Measurements from ENCODE around the gene DYNC1LI2.
"Not testable (repeated sequence)": the region's sequence is repeated elsewhere in the genome, so short reads cannot be mapped to it uniquely, and the experiment has no call there.

The DYNC1LI2 gene

DNA sequence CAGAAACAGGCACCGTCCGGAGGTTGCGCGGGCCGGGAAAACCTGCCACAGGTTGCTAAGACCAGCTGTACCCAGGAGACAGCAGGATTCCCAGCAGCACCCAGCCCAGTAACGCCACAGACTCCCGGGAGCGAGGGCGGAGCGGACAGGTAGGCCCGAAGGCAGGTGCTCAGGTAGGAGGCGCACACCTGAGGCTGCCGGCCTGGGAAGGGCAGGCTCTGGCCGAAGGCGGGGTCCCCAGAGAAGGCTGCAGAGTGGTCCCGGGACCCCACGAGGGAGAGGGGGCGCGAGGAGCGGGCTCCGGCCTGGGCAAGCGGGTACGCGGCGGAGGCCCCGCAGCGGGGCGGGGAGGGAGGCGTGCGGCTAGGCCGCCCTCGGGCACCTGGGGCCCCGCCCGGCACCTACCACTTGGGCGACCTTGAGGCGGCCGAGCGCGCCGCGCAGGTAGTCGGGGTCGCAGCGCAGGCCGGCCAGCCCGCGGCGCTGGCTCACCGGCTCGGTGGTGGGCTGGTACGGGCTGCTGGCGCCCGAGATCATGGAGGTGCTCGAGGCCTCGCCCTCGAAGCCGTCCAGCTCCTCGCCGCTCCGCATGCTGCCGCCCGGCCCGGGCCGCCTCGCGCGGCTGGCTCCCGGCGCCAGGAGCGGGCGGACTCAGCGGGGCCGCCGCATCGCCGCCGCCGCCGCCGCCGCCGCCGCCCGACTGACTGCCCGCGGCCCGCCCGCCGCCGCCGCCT lies 55.3 kb downstream of the DYNC1LI2 start:
- peak; percentile 54 for DNase-seq

DNA sequence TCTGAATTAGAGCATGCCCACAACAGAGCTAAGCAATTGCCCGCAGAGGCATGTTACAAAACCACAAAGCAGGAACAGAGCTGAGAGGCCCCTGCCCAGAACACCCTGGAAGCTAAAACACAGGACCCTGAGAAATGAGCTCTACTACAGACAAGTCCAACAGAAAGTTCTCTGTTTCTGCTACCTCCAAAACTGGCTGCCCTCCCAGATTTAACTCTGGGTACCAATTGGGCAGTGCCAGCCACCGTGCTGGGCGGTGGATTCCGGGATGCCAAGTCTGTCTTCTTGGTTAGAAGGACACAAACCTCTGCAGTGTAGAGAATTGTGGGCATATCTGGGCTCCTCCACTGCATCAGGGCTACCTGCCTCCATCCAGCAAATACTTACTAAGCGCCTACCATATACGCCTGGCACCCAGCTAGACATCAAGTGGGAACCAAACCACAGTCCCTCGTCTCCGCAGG lies 55.9 kb downstream of the DYNC1LI2 start:
- no peak for DNase-seq

DNA sequence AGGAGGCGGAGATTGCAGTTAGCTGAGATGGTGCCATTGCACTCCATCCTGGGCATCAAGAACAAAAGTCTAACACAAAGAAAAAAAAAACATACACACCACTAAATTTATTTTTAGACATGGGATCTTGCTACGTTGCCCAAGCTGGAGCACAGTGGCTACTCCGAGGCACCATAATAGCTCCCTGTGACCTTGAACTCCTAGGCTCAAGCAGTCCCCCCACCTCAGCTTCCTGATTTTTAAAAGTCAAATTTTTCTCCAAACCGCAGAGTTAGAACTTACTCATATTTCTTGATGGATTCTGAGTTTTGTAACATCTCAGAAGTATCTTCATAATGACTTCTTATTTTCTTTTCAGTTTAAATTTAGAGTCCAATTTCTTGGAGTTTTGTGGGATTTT lies 58.3 kb downstream of the DYNC1LI2 start:
- no peak for DNase-seq

DNA sequence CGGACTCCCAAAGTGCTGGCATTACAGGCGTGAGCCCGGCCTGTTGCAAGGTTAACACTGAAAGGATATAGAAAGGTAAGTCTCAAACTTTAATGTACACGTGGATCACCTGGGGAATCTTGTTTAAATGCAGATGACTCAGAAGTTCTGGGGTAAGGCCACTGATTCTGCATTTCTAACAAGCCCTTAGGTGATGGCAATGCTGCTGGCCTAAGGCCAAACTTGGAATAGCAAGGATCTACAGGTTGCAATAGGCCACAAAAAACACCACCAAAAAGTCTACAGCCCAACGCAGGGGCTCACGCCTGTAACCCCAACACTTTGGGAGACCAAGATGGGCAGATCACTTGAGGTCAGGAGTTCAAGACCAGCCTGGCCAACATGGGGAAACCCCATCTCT lies 59.1 kb downstream of the DYNC1LI2 start:
- no peak for DNase-seq

DNA sequence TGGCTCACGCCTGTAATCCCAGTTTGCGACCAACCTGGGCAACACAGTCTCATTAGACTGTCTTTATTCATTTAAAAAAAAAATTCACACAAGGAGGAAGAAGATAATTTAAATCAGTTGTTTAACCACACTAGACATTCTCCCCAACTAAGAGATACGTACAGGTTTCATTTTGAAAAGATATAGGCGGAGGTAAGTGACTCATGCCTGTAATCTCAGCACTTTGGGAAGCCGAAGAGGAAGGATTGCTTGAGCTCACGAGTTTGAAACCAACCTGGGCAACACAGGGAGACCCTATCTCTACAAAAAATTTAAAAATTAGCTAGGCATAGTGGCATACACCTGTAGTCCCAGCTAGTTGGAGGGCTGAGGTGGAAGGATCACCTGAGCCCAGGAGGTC lies 60.2 kb downstream of the DYNC1LI2 start:
- no peak for DNase-seq

DNA sequence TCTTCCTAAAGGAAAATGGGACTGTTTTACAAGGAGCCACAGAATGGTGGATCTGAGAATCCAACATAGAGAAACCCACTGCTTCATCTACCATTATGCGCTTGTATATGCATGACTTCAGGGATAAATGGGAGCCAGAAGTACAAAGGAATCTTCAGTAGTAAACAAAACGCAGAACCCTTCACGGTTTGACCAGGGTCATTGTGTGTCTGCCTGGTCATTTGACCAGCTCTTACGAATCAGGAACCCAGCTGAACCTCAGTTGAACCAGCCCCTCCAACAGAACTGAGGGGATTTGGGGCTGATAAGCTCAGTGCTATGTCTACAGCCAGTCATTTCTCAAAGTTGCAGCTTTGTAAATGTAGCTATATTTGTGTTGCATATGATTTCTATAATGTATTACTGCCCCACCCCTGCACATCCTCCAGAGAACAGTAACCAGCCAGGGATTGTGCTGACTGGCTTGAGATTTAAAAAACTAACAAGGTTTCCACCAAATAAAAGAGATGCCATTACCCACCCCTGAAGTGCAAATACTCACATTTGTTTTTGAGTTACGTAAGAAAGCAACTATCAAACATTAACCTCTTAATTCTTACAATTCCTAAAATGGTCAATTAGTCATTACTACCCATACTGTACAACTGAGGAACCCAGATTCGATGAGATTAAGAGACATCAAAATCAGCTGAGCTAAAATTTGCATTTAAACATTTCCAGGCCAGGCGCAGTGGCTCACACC lies 61.1 kb downstream of the DYNC1LI2 start:
- no peak for DNase-seq

DNA sequence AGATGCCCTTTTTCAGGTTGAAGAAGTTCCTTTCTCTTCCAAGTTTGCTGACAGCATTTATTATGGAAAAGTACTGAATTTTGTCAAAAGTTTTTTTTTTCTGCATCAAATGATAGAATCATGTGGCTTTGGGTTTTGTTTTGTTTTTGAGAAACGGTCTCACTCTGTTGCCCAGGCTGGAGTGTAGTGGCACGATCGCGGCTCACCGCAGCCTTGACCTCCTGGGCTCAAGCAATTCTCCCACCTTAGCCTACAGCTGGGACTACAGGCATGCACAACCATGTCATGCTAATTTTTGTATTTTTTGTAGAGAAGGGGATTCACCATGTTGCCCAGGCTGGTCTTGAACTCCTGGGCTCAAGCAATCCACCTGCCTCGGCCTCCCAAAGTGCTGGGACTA lies 62.1 kb downstream of the DYNC1LI2 start:
- DNase-seq = no peak

DNA sequence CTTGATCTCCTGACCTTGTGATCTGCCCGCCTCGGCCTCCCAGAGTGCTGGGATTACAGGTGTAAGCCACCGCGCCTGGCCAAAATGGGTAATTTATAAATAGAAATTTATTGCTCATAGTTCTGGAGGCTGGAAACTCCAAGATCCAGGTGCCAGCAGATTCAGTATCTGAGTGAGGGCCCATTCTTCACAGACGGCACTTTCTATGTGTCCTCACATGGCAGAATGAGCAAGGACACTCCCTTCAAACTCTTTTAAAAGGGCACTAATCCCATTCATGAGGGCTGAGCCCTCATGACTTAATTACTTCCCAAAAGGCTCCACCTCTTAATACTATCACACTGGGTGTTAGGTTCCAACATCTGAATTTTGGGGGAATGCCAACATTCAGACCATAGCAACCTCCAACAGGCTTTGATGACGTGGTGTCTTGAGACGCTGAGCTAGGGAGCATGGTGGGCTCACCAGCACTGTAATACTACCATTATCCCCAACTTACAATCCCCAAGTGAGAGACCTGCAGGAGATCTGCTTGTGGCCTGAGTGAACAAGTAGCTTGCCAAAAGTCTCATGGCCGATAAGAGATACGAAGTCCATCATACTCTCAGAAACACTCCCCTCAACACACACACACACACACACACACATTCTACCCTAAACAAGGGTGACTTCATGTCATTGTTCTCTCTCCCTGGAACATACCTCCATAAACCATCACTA lies 63.3 kb downstream of the DYNC1LI2 start:
- DNase-seq = no peak

DNA sequence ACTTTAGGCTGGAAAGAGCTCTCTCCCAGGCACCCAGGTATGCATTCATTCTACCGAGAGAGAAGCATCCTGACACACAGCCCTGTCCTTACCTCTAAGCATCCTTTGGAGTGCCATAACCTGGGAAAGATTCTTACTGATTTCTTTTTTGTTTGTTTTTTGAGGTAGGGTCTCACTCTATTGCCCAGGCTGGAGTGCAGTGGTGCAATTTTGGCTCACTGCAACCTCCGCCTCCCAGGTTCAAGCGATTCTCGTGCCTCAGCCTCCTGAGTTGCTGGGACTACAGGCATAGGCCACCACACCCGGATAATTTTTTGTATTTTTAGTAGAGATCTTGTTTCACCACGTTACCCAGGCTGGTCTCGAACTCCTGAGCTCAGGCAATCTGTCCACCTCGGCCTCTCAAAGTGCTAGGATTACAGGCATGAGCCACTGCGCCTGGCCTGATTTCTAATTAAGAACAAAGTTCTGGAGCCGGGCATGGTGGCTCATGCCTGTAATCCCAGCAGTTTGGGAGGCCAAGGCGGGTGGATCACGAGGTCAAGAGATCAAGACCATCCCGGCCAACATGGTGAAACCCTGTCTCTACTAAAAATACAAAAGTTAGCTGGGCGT lies 65.8 kb downstream of the DYNC1LI2 start:
- DNase-seq = not testable (repeated sequence)

DNA sequence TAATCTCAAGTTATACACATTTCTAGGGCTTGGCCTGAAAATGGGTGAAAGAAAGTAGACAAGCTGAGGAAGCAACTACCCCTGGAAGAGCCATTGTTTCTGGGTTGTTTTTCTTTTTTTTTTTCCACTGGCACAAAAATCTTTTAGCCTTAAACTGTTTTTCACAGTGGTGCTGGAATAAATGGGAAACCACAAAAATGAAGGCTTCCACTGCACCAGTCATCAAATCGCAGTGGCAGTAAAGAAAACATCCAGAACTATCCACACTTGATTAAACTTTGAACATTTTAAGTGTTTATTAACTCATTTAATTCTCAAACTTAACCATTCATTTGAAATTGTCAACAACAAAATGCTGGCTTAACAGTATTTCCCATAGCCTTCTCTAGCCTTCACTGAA lies 69.1 kb downstream of the DYNC1LI2 start:
- no peak for DNase-seq

DNA sequence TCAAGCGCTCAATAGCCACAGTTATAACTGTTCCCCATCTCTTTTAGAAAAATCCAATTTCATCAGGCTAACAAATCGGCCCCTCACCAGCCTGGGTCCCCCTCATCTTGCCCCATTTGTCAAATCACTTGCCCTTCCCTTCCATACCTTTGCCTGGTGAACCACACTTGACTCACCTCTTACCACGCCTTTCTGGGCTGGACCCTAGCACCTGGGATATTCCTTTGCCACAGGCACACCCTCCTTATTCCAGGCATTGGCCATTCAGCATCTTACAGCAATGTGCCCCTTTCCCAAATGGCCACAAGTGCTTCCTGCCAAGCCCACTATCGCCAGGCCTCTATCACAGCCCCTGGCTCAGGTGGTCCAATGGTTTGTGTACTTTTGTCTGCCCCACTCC lies 69.7 kb downstream of the DYNC1LI2 start:
- DNase-seq = no peak

DNA sequence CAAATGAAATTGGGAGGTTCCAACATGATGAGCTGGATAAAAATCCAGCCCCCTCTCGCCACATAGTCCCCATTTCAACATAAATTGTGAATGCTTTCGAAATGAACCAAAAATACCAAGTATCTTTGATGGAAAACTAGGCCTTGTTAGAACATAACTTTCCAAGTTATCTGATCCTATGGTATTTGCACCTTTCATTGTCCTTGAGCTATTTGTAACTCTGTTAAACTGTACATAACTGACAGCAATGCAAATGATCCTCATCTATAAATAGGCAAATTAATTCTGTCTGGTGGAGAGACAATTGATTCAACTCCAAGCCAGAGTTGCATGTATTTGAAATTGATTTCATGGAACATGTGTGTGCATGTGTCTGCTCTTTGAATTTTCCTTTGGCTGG lies 73.1 kb downstream of the DYNC1LI2 start:
- DNase-seq = no peak

DNA sequence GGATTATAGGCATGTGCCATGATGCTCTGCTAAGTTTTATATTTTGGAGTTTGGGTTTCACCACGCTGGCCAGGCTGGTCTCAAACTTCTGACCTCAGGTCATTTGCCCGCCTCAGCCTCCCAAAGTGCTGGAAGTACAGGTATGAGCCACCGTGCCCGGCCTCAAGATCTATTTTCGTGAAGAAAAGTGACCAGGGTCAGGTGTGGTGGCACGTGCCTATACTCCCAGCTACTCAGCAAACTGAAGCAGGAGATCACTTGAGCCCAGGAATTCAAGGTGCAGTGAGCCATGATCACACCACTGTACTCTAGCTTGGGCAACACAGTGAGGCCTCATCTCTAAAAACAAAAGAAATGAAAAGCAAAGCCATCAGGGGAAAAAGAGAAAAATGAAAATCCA lies 73.6 kb downstream of the DYNC1LI2 start:
- no peak for DNase-seq

DNA sequence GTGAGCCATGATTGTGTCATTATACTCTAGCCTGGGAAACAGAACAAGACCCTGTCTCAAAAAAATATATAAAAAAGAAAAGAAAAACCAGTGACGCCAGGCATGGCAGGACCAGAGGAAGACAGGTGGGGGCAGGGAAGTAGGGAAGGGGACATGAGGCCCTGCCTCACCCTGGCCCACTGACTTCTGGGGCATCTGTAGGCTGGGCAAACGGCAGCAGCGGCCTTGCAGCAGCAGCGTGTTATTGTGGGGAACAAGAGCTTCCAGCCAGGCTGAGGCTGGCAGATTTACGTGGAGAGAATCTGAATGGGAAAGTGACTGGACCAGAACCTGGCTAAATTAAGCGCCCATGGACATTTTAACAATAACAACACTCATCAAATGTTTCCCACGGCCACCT lies 74.2 kb downstream of the DYNC1LI2 start:
- DNase-seq = no peak

DNA sequence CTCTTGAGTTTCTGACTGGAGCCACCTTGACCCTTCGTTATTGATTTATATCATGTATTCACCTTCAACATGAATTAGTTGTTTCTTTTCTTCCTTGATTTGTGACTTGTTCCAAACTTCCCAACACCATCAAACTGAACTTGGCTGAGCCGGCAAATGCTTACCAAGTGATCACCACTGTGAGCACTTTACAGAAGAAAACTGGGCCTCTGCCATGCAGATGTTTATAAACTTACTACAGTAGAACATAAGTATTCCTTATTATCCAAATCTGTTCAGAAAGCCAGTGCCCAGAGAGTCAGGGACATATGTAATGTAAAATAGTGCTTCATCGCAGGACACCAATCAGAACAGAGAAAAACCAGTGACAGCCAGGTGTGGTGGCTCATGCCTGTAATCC lies 74.8 kb downstream of the DYNC1LI2 start:
- DNase-seq = no peak

DNA sequence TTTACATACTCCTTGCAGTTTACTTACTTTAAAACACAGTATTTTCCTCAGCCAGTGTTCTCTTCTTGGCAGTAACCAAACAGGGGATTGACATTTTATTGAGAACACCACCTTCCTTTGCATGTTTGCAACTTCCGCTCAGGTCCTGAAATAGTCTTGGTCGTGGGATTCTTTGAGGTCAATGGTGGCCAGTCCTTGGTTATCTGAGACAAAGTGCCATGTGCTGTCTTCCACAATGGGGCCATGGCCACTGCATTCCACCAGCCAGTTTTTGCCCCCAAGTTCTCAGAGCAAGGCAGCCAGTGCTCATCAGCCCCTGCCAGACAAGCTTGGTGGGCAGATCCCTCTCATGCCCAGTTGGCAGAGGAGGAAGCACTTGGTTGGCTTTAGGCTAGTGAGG lies 77.7 kb downstream of the DYNC1LI2 start:
- DNase-seq = no peak

All from retina (tissue), 1 donor.